Gastrocnemius medialis (tissue), 4 donors: ENCODE measurements around the gene PLAAT4.

Experiments
- POLR2A ChIP-seq, 2 donors: fragments of 450-650 bp; IDR thresholded peaks; one replicate each; pipeline ENCODE4 v1.6.1; 2017; ENCODE audit warnings: antibody characterized with exemption in 2 of 2, mild to moderate bottlenecking in 2 of 2, moderate library complexity in 2 of 2
- TF ChIP-seq, protein P1 (sequence below), 5 experiments: fragments of 450-650 bp in 3 of 5; fragments of 200-600 bp in 2 of 5; sonication (generic) in 2 of 5; IDR thresholded peaks in 4 of 5; conservative IDR thresholded peaks in 1 of 5; 1 replicate in 4 of 5; 2 replicates in 1 of 5; pipeline ENCODE4 v1.5.1; 2016 to 2019; ENCODE audit warnings: antibody characterized with exemption in 5 of 5, mild to moderate bottlenecking in 3 of 5, moderate library complexity in 3 of 5

DNA sequence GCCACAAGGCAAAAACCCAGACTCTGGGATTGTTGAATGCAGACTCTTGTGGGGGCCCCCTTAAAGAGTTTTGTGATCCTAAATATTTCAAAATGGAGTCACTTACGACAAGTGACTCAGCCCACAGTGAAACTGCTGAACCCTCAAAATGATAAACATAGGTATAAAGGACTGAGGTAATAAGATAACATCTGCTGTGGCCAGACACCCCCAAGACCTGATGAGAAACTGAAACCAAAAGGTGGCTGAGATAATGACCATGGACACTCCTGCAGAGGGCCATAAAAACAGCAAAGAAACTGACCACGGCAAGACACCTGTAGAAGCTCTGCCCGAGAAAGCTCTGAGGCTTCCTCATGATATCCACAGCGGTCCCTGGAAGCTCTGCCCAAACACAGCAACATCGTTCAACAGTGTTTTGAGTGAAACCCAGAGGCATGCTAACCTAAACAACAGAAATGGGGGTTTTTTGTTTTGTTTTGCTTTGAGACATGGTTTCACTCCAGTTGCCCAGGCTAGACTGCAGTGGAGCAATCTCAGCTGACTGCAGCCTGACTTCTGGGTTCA, 1.6 kb upstream of the PLAAT4 start:
- TF ChIP-seq, protein P1, sequence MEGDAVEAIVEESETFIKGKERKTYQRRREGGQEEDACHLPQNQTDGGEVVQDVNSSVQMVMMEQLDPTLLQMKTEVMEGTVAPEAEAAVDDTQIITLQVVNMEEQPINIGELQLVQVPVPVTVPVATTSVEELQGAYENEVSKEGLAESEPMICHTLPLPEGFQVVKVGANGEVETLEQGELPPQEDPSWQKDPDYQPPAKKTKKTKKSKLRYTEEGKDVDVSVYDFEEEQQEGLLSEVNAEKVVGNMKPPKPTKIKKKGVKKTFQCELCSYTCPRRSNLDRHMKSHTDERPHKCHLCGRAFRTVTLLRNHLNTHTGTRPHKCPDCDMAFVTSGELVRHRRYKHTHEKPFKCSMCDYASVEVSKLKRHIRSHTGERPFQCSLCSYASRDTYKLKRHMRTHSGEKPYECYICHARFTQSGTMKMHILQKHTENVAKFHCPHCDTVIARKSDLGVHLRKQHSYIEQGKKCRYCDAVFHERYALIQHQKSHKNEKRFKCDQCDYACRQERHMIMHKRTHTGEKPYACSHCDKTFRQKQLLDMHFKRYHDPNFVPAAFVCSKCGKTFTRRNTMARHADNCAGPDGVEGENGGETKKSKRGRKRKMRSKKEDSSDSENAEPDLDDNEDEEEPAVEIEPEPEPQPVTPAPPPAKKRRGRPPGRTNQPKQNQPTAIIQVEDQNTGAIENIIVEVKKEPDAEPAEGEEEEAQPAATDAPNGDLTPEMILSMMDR (IDR thresholded peaks at IDR 0.05 in 4 of 5, conservative IDR thresholded peaks at IDR 0.05 in 1 of 5), result no peak
- no peak for TF ChIP-seq POLR2A (IDR thresholded peaks at IDR 0.05)
